Measurements from ENCODE around the gene GPX6.
A peak's percentile ranks its signal among the peaks of the same experiment; 100 is the strongest.
"Not testable (repeated sequence)": the region's sequence is repeated elsewhere in the genome, so short reads cannot be mapped to it uniquely, and the experiment has no call there.

Gene GPX6

GRCh38 chr6:28523241-28523622, 7.6 kb upstream of the GPX6 start:
- DNase-seq: peak in 1 of 2 experiments; percentile 12

- no peak for DNase-seq
Observed at GRCh38 chr6:28522594-28523240, 7.1 kb upstream of the GPX6 start.

- no peak for DNase-seq
Observed at GRCh38 chr6:28517964-28518363, 2.4 kb upstream of the GPX6 start.

GRCh38 chr6:28512387-28512786, 3.2 kb downstream of the GPX6 start:
- not testable (repeated sequence) for DNase-seq

GRCh38 chr6:28511628-28512300, 3.8 kb downstream of the GPX6 start:
- no peak for DNase-seq

GRCh38 chr6:28506807-28507475, 8.7 kb downstream of the GPX6 start:
- no peak for DNase-seq

- no peak for DNase-seq
Observed at GRCh38 chr6:28505733-28506132, 9.9 kb downstream of the GPX6 start.

GRCh38 chr6:28502709-28503305, 12.8 kb downstream of the GPX6 start:
- DNase-seq: not testable (repeated sequence)

- not testable (repeated sequence) for DNase-seq
Observed at GRCh38 chr6:28502136-28502535, 13.5 kb downstream of the GPX6 start.

- DNase-seq: no peak
Observed at GRCh38 chr6:28501259-28501658, 14.3 kb downstream of the GPX6 start.

GRCh38 chr6:28497893-28498292, 17.7 kb downstream of the GPX6 start:
- no peak for DNase-seq

GRCh38 chr6:28497306-28497705, 18.3 kb downstream of the GPX6 start:
- no peak for DNase-seq

GRCh38 chr6:28496099-28496779, 19.4 kb downstream of the GPX6 start:
- DNase-seq: peak; percentile 66 to 77

GRCh38 chr6:28491984-28492317, 23.6 kb downstream of the GPX6 start:
- no peak for DNase-seq

- DNase-seq: peak; percentile 63 to 72
Observed at GRCh38 chr6:28490205-28490890, 25.2 kb downstream of the GPX6 start.

GRCh38 chr6:28489366-28490204, 26.0 kb downstream of the GPX6 start:
- peak; percentile 88 to 90 for DNase-seq

GRCh38 chr6:28488916-28489365, 26.7 kb downstream of the GPX6 start:
- peak; percentile 61 to 67 for DNase-seq

- no peak for DNase-seq
Observed at GRCh38 chr6:28486988-28487742, 28.4 kb downstream of the GPX6 start.

- no peak for DNase-seq
Observed at GRCh38 chr6:28486533-28486932, 29.1 kb downstream of the GPX6 start.

GRCh38 chr6:28485482-28485881, 30.1 kb downstream of the GPX6 start:
- DNase-seq: no peak

Data from Kasumi-1 (cell line).